ENCODE results near the gene SNX11.
"Not testable (repeated sequence)": the region's sequence is repeated elsewhere in the genome, so short reads cannot be mapped to it uniquely, and the experiment has no call there.

GRCh38 chr17:48072811-48073210, 34.8 kb upstream of the SNX11 start:
- TF ChIP-seq CTCF (conservative IDR thresholded peaks at IDR 0.05); ZFX (IDR thresholded peaks at IDR 0.05): not testable (repeated sequence)

Measured in C4-2B (cell line).